IMR-90 (cell line): ENCODE data around the gene VAV1. TPM values are rescaled to one million over a fixed set of nuclear protein-coding genes. Genes with fewer than 3 reads are reported as not detected.

Experiments
- ATAC-seq: fragments of 200-7000 bp; cut with Tn5 transposase; 2 replicates; pipeline ENCODE4 v1.9.1; 2020; ENCODE audit warnings: low read depth, mild to moderate bottlenecking, moderate library complexity
- BruUV-seq: library from RNA; stranded (reverse); fragments of 400-500 nt; replicated peaks from 2 replicates; lab custom pipeline; 2021; lab: Mats Ljungman, UMichigan
- CTCF ChIA-PET: fragments of 300-600 bp; formaldehyde crosslinking; extraction: SDS; loops from one replicate; lab custom pipeline; 2021; ENCODE audit warnings: antibody characterized with exemption; lab: Yijun Ruan, JAX
- POLR2A ChIA-PET: fragments of 300-600 bp; sonication (Branson Sonifier 250); formaldehyde crosslinking; loops from one replicate; lab custom pipeline; 2022; ENCODE audit warnings: antibody characterized with exemption; ENCODE audit not compliant: unreplicated experiment; lab: Charles Lee
- DNase-seq: peaks from one replicate; pipeline ENCODE4 v3.0.0; 2013
- H2AFZ ChIP-seq: replicated peaks from 2 replicates; pipeline ENCODE3; 2013; ENCODE audit warnings: low read length, mild to moderate bottlenecking; ENCODE audit not compliant: poor library complexity
- H2AK5ac ChIP-seq: 2 replicates; pipeline ENCODE4 v1.6.1; 2013; ENCODE audit warnings: low read depth, low read length, inconsistent platforms
- H2AK9ac ChIP-seq: replicated peaks from 2 replicates; pipeline ENCODE3; 2013; ENCODE audit warnings: mild to moderate bottlenecking, low read depth, low read length, moderate library complexity; ENCODE audit not compliant: poor library complexity
- H2BK120ac ChIP-seq: 2 replicates; pipeline ENCODE4 v1.6.1; 2013; ENCODE audit warnings: low read depth, low read length, inconsistent platforms
- H2BK15ac ChIP-seq: 3 replicates; pipeline ENCODE4 v1.6.1; 2013; ENCODE audit warnings: low read depth, low read length, inconsistent platforms
- H2BK20ac ChIP-seq: 2 replicates; pipeline ENCODE4 v1.6.1; 2013; ENCODE audit warnings: low read depth, mild to moderate bottlenecking, inconsistent platforms, low read length, moderate library complexity
- H2BK5ac ChIP-seq: 2 replicates; pipeline ENCODE4 v1.6.1; 2013; ENCODE audit warnings: mild to moderate bottlenecking, low read depth, low read length, inconsistent platforms; ENCODE audit not compliant: poor library complexity, severe bottlenecking
- H3K14ac ChIP-seq: replicated peaks from 2 replicates; pipeline ENCODE4 v1.6.1; 2013; ENCODE audit warnings: low read depth, low read length, inconsistent platforms
- H3K18ac ChIP-seq: 2 replicates; pipeline ENCODE4 v1.6.1; 2013; ENCODE audit warnings: low read depth, low read length, control low read depth
- H3K23ac ChIP-seq: 2 replicates; pipeline ENCODE4 v1.6.1; 2013; ENCODE audit warnings: low read depth, low read length, inconsistent platforms
- H3K27ac ChIP-seq: 2 replicates; pipeline ENCODE4 v1.5.1; 2013; ENCODE audit warnings: mild to moderate bottlenecking, control low read depth, low read length; ENCODE audit not compliant: insufficient read depth
- H3K27me3 ChIP-seq: 2 replicates; pipeline ENCODE4 v1.6.1; 2013; ENCODE audit warnings: low read length; ENCODE audit not compliant: control insufficient read depth, insufficient read depth
- H3K36me3 ChIP-seq: 2 replicates; pipeline ENCODE4 v1.6.1; 2013; ENCODE audit warnings: low read length, mixed read lengths; ENCODE audit not compliant: control insufficient read depth, insufficient read depth
- H3K4ac ChIP-seq: 2 replicates; pipeline ENCODE4 v1.6.1; 2013; ENCODE audit warnings: low read depth, low read length, inconsistent platforms
- H3K4me1 ChIP-seq: 2 replicates; pipeline ENCODE4 v1.6.1; 2013; ENCODE audit warnings: low read length, mixed read lengths; ENCODE audit not compliant: control insufficient read depth, insufficient read depth
- H3K4me2 ChIP-seq: 2 replicates; pipeline ENCODE4 v1.6.1; 2013; ENCODE audit warnings: low read depth, mild to moderate bottlenecking, control low read depth, low read length, moderate library complexity
- H3K4me3 ChIP-seq: 2 replicates; pipeline ENCODE4 v1.5.1; 2013; ENCODE audit warnings: low read depth, mild to moderate bottlenecking, control low read depth, low read length, moderate library complexity; ENCODE audit not compliant: insufficient read depth
- H3K56ac ChIP-seq: 2 replicates; pipeline ENCODE4 v1.6.1; 2013; ENCODE audit warnings: low read length, inconsistent platforms; ENCODE audit not compliant: insufficient read depth; ENCODE audit errors: extremely low read depth
- H3K79me1 ChIP-seq, 2 experiments: 2 replicates each; pipeline ENCODE4 v1.6.1; 2013; ENCODE audit warnings: low read length in 2 of 2, inconsistent platforms in 1 of 2, low read depth in 1 of 2
- H3K9ac ChIP-seq: 2 replicates; pipeline ENCODE4 v1.6.1; 2013; ENCODE audit warnings: low read depth, low read length, control low read depth
- H3K9me1 ChIP-seq: 2 replicates; pipeline ENCODE4 v1.6.1; 2013; ENCODE audit warnings: low read length, inconsistent platforms; ENCODE audit not compliant: insufficient read depth
- H3K9me3 ChIP-seq: 2 replicates; pipeline ENCODE4 v1.6.1; 2013; ENCODE audit warnings: low read length; ENCODE audit not compliant: control insufficient read depth, insufficient read depth
- H4K20me1 ChIP-seq: 2 replicates; pipeline ENCODE4 v1.6.1; 2013; ENCODE audit warnings: low read length, inconsistent platforms; ENCODE audit not compliant: insufficient read depth
- H4K5ac ChIP-seq: 2 replicates; pipeline ENCODE4 v1.6.1; 2013; ENCODE audit warnings: mild to moderate bottlenecking, low read depth, low read length, control low read depth
- H4K8ac ChIP-seq, 2 experiments: 2 replicates each; pipeline ENCODE4 v1.6.1; 2013; ENCODE audit warnings: low read depth in 2 of 2, low read length in 2 of 2, control low read depth in 1 of 2, inconsistent platforms in 1 of 2
- H4K91ac ChIP-seq: 2 replicates; pipeline ENCODE4 v1.6.1; 2013; ENCODE audit warnings: low read depth, low read length, inconsistent platforms; ENCODE audit not compliant: insufficient read depth
- BHLHE40 ChIP-seq: fragments of 150-350 bp; IDR thresholded peaks from 2 replicates; pipeline ENCODE4 v1.6.1; 2016; ENCODE audit warnings: mild to moderate bottlenecking, low read depth, low read length
- CEBPB ChIP-seq: IDR thresholded peaks from 2 replicates; pipeline ENCODE4 v1.6.1; 2012; ENCODE audit warnings: low read depth, low read length, improper control_type of control experiment
- CHD1 ChIP-seq: IDR thresholded peaks from 2 replicates; pipeline ENCODE4 v1.6.1; 2012; ENCODE audit warnings: low read depth, low read length, improper control_type of control experiment
- CTCF ChIP-seq: conservative IDR thresholded peaks from 2 replicates; pipeline ENCODE4 v1.5.1; 2012; ENCODE audit warnings: mild to moderate bottlenecking, low read depth, low read length, improper control_type of control experiment
- FOS ChIP-seq: fragments of 150-350 bp; IDR thresholded peaks from 2 replicates; pipeline ENCODE4 v1.6.1; 2016; ENCODE audit warnings: low read depth, low read length
- MAFK ChIP-seq: IDR thresholded peaks from 2 replicates; pipeline ENCODE4 v1.6.1; 2012; ENCODE audit warnings: low read depth, low read length, improper control_type of control experiment
- MAZ ChIP-seq: IDR thresholded peaks from 2 replicates; pipeline ENCODE4 v1.6.1; 2012; ENCODE audit warnings: low read depth, mild to moderate bottlenecking, low read length, improper control_type of control experiment, moderate library complexity, borderline replicate concordance
- MXI1 ChIP-seq: IDR thresholded peaks from 2 replicates; pipeline ENCODE4 v1.6.1; 2012; ENCODE audit warnings: low read depth, mild to moderate bottlenecking, low read length, moderate library complexity, borderline replicate concordance
- NFE2L2 ChIP-seq: fragments of 150-350 bp; IDR thresholded peaks from 2 replicates; pipeline ENCODE4 v1.6.1; 2016; ENCODE audit warnings: low read depth, mild to moderate bottlenecking, low read length
- POLR2A ChIP-seq: IDR thresholded peaks from 2 replicates; pipeline ENCODE4 v1.6.1; 2012; ENCODE audit warnings: mild to moderate bottlenecking, low read depth, low read length
- RAD21 ChIP-seq: IDR thresholded peaks from 2 replicates; pipeline ENCODE4 v1.6.1; 2012; ENCODE audit warnings: low read length, improper control_type of control experiment
- RCOR1 ChIP-seq: IDR thresholded peaks from 2 replicates; pipeline ENCODE4 v1.6.1; 2012; ENCODE audit warnings: mild to moderate bottlenecking, low read length, improper control_type of control experiment; ENCODE audit not compliant: insufficient replicate concordance
- RFX5 ChIP-seq: IDR thresholded peaks from 2 replicates; pipeline ENCODE4 v1.8.0; 2012; ENCODE audit warnings: low read depth, mild to moderate bottlenecking, low read length, moderate library complexity
- SMC3 ChIP-seq: fragments of 150-350 bp; IDR thresholded peaks from 2 replicates; pipeline ENCODE4 v1.6.1; 2016; ENCODE audit warnings: low read depth, mild to moderate bottlenecking, antibody characterized with exemption, low read length, moderate library complexity
- USF2 ChIP-seq: fragments of 150-350 bp; IDR thresholded peaks from 2 replicates; pipeline ENCODE4 v1.6.1; 2017; ENCODE audit warnings: mild to moderate bottlenecking, antibody characterized with exemption, low read length, low read depth
- WGBS, 2 experiments: methylation state at CpG; one replicate each; pipeline versions ENCODE4 v1.1.5 to v1.1.7; 2013; ENCODE audit warnings: missing lambda C conversion rate in 2 of 2; ENCODE audit not compliant: insufficient read length in 1 of 2; ENCODE audit errors: extremely low coverage in 2 of 2; 5-methylcytosine and 5-hydroxymethylcytosine counted together
- dilution Hi-C: fragments of 300-500 bp; cut with HindIII; formaldehyde crosslinking; loops from one replicate; pipeline ENCODE4 v1.14.3; 2018; ENCODE audit warnings: low sequenced_read_pairs; ENCODE audit not compliant: unreplicated experiment
- in situ Hi-C: fragments of 300-500 bp; cut with MboI; formaldehyde crosslinking; loops from 3 replicates; pipeline ENCODE4 v1.14.3; 2019; ENCODE audit warnings: low sequenced_read_pairs, inconsistent platforms, mixed read lengths
- intact Hi-C: fragments of 100-400 bp; cut with micrococcal nuclease; formaldehyde crosslinking; loops from 2 replicates; pipeline ENCODE4 v1.10.0; 2022
- polyA plus RNA-seq, 3 experiments: library from polyadenylated mRNA; depleted of rRNA; stranded (reverse); fragments of >200 nt; gene quantifications; 2 replicates each; pipeline ENCODE4 v1.2.3, GENCODE V29; 2012; ENCODE audit warnings: low replicate concordance in 1 of 3
- total RNA-seq: library from RNA; depleted of rRNA; stranded (reverse); fragments of >200 nt; gene quantifications from 2 replicates; pipeline ENCODE4 v1.2.3, GENCODE V29; 2012
- TF ChIP-seq, protein P1 (sequence below): fragments of 150-350 bp; IDR thresholded peaks from 2 replicates; pipeline ENCODE4 v1.6.1; 2016; ENCODE audit warnings: low read depth, mild to moderate bottlenecking, low read length, moderate library complexity, borderline replicate concordance

The VAV1 gene
- total and polyA plus RNA-seq, 2 of the 4 experiments (the other 2 are of a cell fraction), result not detected

DNA sequence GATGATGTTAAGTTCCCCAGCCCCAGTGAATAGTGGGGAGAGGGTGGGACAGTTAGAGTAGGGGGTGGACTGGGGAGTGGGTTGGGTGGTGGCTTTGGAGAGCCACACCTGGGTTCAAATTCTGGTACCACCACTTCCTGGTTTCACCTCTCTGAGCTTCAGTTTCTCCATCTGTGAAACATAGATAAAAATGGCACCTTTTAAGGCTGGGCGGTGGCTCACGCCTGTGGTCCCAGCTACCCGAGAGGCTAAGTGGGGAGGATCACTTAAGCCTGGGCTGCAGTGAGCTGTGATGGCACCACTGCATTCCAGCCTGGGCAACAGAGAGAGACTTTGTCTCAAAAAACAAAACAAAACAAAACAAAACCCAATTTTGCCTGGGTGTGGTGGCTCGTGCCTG lies 5.9 kb downstream of the VAV1 start:
- H3K27me3 ChIP-seq, result no peaks in the 10 kb centered on the region
- CTCF ChIA-PET, result no interaction called here
- no peak overlapping the region for H4K91ac ChIP-seq
- H2AFZ ChIP-seq, result no peak overlapping the region
- dilution Hi-C loops (no loop called here), in situ Hi-C loops (no loop called here), intact Hi-C loops (no loop called here)
- no peak overlapping the region for H3K23ac ChIP-seq
- no peaks in the 10 kb centered on the region for H3K4me1 ChIP-seq
- no peak overlapping the region for H3K18ac ChIP-seq
- BruUV-seq, result no TSS peak
- WGBS, 2 experiments, result no CpG with 5 or more reads among the region's 4 CpGs
- no peak overlapping the region for H2AK5ac ChIP-seq
- ATAC-seq (no peak), DNase-seq (no peak)
- H4K8ac ChIP-seq, result no peak overlapping the region
- no peaks in the 10 kb centered on the region for H3K9me1 ChIP-seq
- H2BK20ac ChIP-seq, result no peak overlapping the region
- H2AK9ac ChIP-seq, result no peak overlapping the region
- no peak overlapping the region for H2BK120ac ChIP-seq
- no peaks in the 10 kb centered on the region for H3K36me3 ChIP-seq
- H3K9ac ChIP-seq, result no peak overlapping the region
- H2BK5ac ChIP-seq, result no peak overlapping the region
- H3K56ac ChIP-seq, result no peak overlapping the region
- TF ChIP-seq SMC3, result no peak
- TF ChIP-seq CEBPB, result no peak
- no peak for TF ChIP-seq MAFK
- TF ChIP-seq POLR2A, result no peak
- no peak for TF ChIP-seq RCOR1
- no peak for TF ChIP-seq MAZ
- TF ChIP-seq, protein P1, sequence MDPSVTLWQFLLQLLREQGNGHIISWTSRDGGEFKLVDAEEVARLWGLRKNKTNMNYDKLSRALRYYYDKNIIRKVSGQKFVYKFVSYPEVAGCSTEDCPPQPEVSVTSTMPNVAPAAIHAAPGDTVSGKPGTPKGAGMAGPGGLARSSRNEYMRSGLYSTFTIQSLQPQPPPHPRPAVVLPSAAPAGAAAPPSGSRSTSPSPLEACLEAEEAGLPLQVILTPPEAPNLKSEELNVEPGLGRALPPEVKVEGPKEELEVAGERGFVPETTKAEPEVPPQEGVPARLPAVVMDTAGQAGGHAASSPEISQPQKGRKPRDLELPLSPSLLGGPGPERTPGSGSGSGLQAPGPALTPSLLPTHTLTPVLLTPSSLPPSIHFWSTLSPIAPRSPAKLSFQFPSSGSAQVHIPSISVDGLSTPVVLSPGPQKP, result no peak
- TF ChIP-seq RFX5, result no peak
- TF ChIP-seq CHD1, result no peak
- no peak for TF ChIP-seq BHLHE40
- TF ChIP-seq RAD21, result no peak
- no peak for TF ChIP-seq CTCF
- TF ChIP-seq NFE2L2, result no peak
- no peak for TF ChIP-seq MXI1
- TF ChIP-seq FOS, result no peak
- TF ChIP-seq USF2, result no peak
- no peak overlapping the region for H3K4me3 ChIP-seq
- POLR2A ChIA-PET, result no interaction called here
- no peak overlapping the region for H4K5ac ChIP-seq
- no peak overlapping the region for H3K4ac ChIP-seq
- H3K4me2 ChIP-seq, result no peak overlapping the region
- H3K9me3 ChIP-seq, result no peaks in the 10 kb centered on the region
- H3K14ac ChIP-seq, result no peak overlapping the region
- no peak overlapping the region for H3K27ac ChIP-seq
- H4K20me1 ChIP-seq, result no peaks in the 10 kb centered on the region
- no peak overlapping the region for H2BK15ac ChIP-seq
- H3K79me1 ChIP-seq, result no peaks in the 10 kb centered on the region
